ENCODE results near the gene REM2. TPM values are rescaled to one million over a fixed set of nuclear protein-coding genes. Genes with fewer than 3 reads are reported as not detected.

The REM2 gene
- total and polyA plus RNA-seq, 4 donors: 0.88 to 0.98 (median 0.92) TPM; not detected in 1

DNA sequence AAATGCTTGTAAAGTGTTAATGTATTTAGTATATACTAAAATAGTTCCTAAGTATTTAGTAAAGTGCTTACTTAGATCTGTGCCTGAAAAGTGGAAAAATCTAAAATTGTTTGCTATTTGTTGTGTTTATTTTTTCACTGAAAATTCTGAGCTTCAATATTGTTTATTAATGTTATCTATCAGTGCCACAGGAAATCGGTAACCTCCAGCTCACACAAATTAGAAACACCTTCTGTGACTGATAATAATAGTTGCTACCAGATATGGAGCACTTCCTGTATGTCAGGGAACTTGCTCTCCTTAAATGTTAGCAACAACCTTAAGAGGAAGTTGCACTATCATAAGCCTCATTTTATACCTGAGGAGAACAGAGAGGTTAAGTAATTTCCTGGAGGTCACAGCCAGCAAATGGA lies 12.2 kb upstream of the REM2 start:
- H3K27me3 ChIP-seq (ENCODE audit: control insufficient read depth in 3 of 3, insufficient read depth in 3 of 3, low read length in 2 of 3): no peaks in the 10 kb centered on the region
- DNase-seq (no peak), ATAC-seq (ENCODE audit: insufficient read depth, low FRiP score) (peak; percentile 3)
- TF ChIP-seq, protein P1, sequence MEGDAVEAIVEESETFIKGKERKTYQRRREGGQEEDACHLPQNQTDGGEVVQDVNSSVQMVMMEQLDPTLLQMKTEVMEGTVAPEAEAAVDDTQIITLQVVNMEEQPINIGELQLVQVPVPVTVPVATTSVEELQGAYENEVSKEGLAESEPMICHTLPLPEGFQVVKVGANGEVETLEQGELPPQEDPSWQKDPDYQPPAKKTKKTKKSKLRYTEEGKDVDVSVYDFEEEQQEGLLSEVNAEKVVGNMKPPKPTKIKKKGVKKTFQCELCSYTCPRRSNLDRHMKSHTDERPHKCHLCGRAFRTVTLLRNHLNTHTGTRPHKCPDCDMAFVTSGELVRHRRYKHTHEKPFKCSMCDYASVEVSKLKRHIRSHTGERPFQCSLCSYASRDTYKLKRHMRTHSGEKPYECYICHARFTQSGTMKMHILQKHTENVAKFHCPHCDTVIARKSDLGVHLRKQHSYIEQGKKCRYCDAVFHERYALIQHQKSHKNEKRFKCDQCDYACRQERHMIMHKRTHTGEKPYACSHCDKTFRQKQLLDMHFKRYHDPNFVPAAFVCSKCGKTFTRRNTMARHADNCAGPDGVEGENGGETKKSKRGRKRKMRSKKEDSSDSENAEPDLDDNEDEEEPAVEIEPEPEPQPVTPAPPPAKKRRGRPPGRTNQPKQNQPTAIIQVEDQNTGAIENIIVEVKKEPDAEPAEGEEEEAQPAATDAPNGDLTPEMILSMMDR (IDR thresholded peaks at IDR 0.05; ENCODE audit: control extremely low read depth, extremely low read depth): no peak
- H3K9me3 ChIP-seq (ENCODE audit: control insufficient read depth in 4 of 4, insufficient read depth in 3 of 4, low read length in 3 of 4): no peaks in the 10 kb centered on the region
- peaks cover 0 to 18% (median 18%) of the 10 kb centered on the region in 4 donors for H3K36me3 ChIP-seq (ENCODE audit: control insufficient read depth in 4 of 4, insufficient read depth in 4 of 4, low read length in 4 of 4)
- H3K4me3 ChIP-seq: no peak overlapping the region
- peaks cover 0 to 12% (median 6%) of the 10 kb centered on the region in 5 donors for H3K4me1 ChIP-seq (ENCODE audit: control insufficient read depth in 5 of 5, insufficient read depth in 5 of 5, low read length in 5 of 5)
- H3K9ac ChIP-seq (ENCODE audit: insufficient read depth in 1 of 2, low read length in 2 of 2): peak overlapping the region in 1 of 2 donors; percentile 90
- peak overlapping the region; percentile 97 to 99 for H3K27ac ChIP-seq (ENCODE audit: low read depth in 1 of 2, low read length in 1 of 2)
- 3 to 5% methylated on average over 1 of the region's 1 CpG for WGBS, 2 donors

DNA sequence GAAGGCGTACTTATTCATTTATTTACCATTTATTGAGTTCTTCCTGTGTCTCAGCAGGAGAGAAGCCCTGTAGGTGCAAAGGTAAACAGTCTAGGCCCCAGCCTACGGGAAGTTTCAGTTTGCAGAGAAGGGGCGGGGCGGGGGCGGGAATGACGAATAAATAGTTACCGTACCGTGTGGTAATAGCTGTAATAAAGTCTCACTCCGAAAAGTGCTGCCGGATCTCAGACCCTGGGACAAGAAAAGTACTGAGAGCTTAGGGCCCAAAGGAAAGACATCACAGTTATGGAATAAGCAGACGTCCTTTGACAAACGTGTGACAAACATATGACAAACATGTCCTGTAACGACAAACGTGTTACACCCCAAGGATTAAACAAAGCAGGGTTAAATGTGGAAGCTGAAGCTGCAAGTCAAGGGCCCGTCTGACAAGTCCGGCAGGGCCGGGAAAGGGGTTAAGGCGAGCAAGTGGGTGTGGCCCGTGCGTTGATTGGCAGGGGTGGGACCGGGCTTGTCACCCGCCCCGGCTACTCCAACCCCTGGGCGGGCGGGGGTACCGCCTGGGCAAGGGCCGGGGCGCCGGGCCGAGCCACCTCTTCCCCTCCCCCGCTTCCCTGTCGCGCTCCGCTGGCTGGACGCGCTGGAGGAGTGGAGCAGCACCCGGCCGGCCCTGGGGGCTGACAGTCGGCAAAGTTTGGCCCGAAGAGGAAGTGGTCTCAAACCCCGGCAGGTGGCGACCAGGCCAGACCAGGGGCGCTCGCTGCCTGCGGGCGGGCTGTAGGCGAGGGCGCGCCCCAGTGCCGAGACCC lies 11.6 kb upstream of the REM2 start, which contains the start of gene LRP10:
Gene LRP10 (plus strand): TSS at position 517 of the 809 bp plus-strand sequence. CDS start 564 bp downstream, outside the sequence.
- H3K4me3 ChIP-seq: peak within 1 kb of the TSS; percentile 92
- TF ChIP-seq, protein P1 (IDR thresholded peaks at IDR 0.05; ENCODE audit: control extremely low read depth, extremely low read depth): no peak
- H3K27me3 ChIP-seq (ENCODE audit: control insufficient read depth in 3 of 3, insufficient read depth in 3 of 3, low read length in 2 of 3): no peaks in the 10 kb centered on the region
- peaks cover 0 to 11% (median 9%) of the 10 kb centered on the region in 5 donors for H3K4me1 ChIP-seq (ENCODE audit: control insufficient read depth in 5 of 5, insufficient read depth in 5 of 5, low read length in 5 of 5)
- peak within 1 kb of the TSS; percentile 97 to 99 for H3K27ac ChIP-seq (ENCODE audit: low read depth in 1 of 2, low read length in 1 of 2)
- peak; percentile 94 for ATAC-seq (ENCODE audit: insufficient read depth, low FRiP score)
- H3K9me3 ChIP-seq (ENCODE audit: control insufficient read depth in 4 of 4, insufficient read depth in 3 of 4, low read length in 3 of 4): no peaks in the 10 kb centered on the region
- DNase-seq: peak; percentile 92 to 95 (median 93)
- peak within 1 kb of the TSS; percentile 68 to 90 for H3K9ac ChIP-seq (ENCODE audit: insufficient read depth in 1 of 2, low read length in 2 of 2)
- peaks cover 0 to 24% (median 20%) of the 10 kb centered on the region in 4 donors for H3K36me3 ChIP-seq (ENCODE audit: control insufficient read depth in 4 of 4, insufficient read depth in 4 of 4, low read length in 4 of 4)
- WGBS, 2 donors: 0% methylated on average over 41 to 50 of the region's 50 CpGs

DNA sequence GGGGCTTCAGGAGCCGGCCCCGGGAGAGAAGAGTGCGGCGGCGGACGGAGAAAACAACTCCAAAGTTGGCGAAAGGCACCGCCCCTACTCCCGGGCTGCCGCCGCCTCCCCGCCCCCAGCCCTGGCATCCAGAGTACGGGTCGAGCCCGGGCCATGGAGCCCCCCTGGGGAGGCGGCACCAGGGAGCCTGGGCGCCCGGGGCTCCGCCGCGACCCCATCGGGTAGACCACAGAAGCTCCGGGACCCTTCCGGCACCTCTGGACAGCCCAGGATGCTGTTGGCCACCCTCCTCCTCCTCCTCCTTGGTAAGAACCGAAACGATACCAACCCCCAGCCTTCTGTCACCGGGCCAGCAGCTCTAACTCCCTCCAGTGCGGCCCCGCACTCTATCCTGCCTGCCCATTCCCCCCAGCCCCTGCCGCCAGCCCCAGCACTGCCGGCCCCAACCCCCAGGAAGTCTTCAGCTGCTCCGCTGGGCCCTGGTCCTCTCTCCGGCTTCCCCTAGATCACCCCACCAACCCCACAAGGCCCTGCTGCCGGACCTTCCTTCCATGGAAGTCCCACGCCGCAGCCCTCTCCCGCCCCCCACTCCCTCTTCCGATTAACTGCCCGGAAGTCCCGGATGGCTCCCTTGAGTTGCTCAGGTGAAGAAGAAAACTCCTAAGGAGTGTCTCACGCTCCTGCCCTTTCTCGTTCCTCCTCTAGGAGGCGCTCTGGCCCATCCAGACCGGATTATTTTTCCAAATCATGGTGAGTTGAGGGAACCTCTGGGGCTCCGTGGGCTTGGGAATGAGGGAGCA lies 10.8 kb upstream of the REM2 start:
- H3K4me3 ChIP-seq: peak overlapping the region; percentile 92
- TF ChIP-seq, protein P1 (IDR thresholded peaks at IDR 0.05; ENCODE audit: control extremely low read depth, extremely low read depth): peak; percentile 83
- 0 to 1% methylated on average over 32 to 45 of the region's 45 CpGs for WGBS, 2 donors
- no peaks in the 10 kb centered on the region for H3K9me3 ChIP-seq (ENCODE audit: control insufficient read depth in 4 of 4, insufficient read depth in 3 of 4, low read length in 3 of 4)
- peaks cover 0 to 10% (median 9%) of the 10 kb centered on the region in 5 donors for H3K4me1 ChIP-seq (ENCODE audit: control insufficient read depth in 5 of 5, insufficient read depth in 5 of 5, low read length in 5 of 5)
- H3K27ac ChIP-seq (ENCODE audit: low read depth in 1 of 2, low read length in 1 of 2): peak overlapping the region; percentile 97 to 99
- DNase-seq (peak; percentile 89 to 90 (median 90)), ATAC-seq (ENCODE audit: insufficient read depth, low FRiP score) (peak; percentile 70)
- peak overlapping the region; percentile 68 to 94 for H3K9ac ChIP-seq (ENCODE audit: insufficient read depth in 1 of 2, low read length in 2 of 2)
- H3K36me3 ChIP-seq (ENCODE audit: control insufficient read depth in 4 of 4, insufficient read depth in 4 of 4, low read length in 4 of 4): peaks cover 2 to 32% (median 24%) of the 10 kb centered on the region in 4 donors
- no peaks in the 10 kb centered on the region for H3K27me3 ChIP-seq (ENCODE audit: control insufficient read depth in 3 of 3, insufficient read depth in 3 of 3, low read length in 2 of 3)

Measured in lung (tissue), 12 donors.